ENCODE measurements around the gene CAMTA2. TPM values are rescaled to one million over a fixed set of nuclear protein-coding genes. Genes with fewer than 3 reads are reported as not detected.

Gene CAMTA2
- total RNA-seq, 2 experiments from 2014 or later = 91.5 to 99.0 TPM

DNA sequence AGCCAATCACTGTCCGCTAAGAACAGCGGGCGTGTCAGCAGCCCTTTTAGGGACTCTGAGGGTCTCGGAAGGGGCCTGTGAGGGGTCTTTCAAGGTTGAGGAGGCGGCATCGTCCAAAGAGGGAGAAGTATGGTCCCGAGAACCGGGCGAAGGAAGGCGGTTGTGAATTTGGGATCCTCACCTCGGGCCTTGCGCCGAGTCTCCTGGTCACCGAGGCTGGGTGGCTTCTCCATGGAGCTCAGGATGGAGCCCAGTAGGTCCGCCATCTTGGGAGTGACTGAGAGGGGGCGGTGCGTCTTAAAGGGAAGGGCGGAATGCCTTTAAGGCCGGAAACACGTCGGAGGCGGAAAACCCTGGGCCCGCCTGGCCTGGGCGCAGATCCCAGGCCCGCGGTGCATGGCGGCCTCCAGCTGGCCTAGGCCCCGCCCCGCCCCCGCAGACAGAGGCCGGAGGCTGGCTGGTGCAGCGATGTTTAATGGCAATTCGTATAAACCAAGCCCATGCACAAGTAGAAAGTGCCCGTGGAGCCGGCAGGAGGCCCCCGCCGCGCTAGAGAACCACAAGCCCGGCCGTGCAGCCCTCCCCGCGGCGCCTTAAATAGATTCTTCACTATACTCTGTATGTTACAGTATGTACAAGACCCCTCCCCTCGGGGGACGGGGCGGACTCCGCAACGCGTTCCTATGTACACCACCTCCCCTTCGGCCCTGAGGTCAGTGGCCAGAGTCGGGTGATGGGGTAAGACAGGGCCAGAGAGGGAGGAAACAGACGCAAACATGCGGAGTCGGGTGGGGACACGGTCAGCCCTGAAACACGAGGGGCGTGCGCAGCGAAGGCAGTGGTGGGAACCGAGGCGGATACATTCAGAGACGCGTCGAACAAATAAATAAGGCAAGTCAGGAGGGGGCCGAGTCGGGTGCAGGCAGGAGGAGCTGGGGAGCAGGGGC is 19.7 kb downstream of the CAMTA2 start, which contains the start of gene SPAG7:
SPAG7 (minus strand) TSS at position 279 of the 947 bp plus-strand sequence; CDS start at position 266, 13 bp downstream.
- intact Hi-C loops (cut with micrococcal nuclease) = loop anchor here (2.0 kb wide), 1 partner anchor 23 kb away; no protein-coding TSS in a partner anchor
- H3K9me3 Mint-ChIP-seq = peaks cover 2% of the 10 kb centered on the region
- H3K4me3 Mint-ChIP-seq = no peak within 1 kb of the TSS
- DNase-seq (peak; percentile 95), ATAC-seq (peak; percentile 63)
- TF ChIP-seq CTCF (IDR thresholded peaks at IDR 0.05) = no peak
- H3K4me1 Mint-ChIP-seq (ENCODE audit: low read depth) = peaks cover 35% of the 10 kb centered on the region
- H3K27ac Mint-ChIP-seq = no peak within 1 kb of the TSS
- no peaks in the 10 kb centered on the region for H3K27me3 Mint-ChIP-seq
- POLR2A ChIA-PET = interaction anchor here (1.0 to 15.1 kb wide), 19 partner anchors 10 to 792 kb away, joined by 3 to 627 read pairs (median 4); partner anchors contain the start of genes CAMTA2, ENO3, INCA1 and KIF1C
- CTCF ChIA-PET = interaction anchor here (0.6 to 3.6 kb wide), 16 partner anchors 11 to 181 kb away, joined by 3 to 30 read pairs (median 5); partner anchors contain the start of genes CHRNE, ENO3, RNF167 and SLC25A11
- peaks cover 28% of the 10 kb centered on the region for H3K36me3 Mint-ChIP-seq (ENCODE audit: low read depth)

GRCh38 chr17:4966844-4967538 is 20.5 kb downstream of the CAMTA2 start:
- Mint-ChIP-seq H3K4me3 (no peak overlapping the region), H3K9me3 (peaks cover 2% of the 10 kb centered on the region), H3K4me1 (ENCODE audit: low read depth) (peaks cover 35% of the 10 kb centered on the region), H3K27ac (no peak overlapping the region), H3K36me3 (ENCODE audit: low read depth) (peaks cover 23% of the 10 kb centered on the region), H3K27me3 (no peaks in the 10 kb centered on the region)
- intact Hi-C loops (cut with micrococcal nuclease) = loop anchor here (2.0 kb wide), 1 partner anchor 22 kb away; no protein-coding TSS in a partner anchor
- POLR2A ChIA-PET = interaction anchor here (1.0 to 15.1 kb wide), 14 partner anchors 8 to 791 kb away, joined by 3 to 627 read pairs (median 4); partner anchors contain the start of genes CAMTA2, ENO3, INCA1 and KIF1C
- CTCF ChIA-PET = interaction anchor here (0.7 to 2.3 kb wide), 13 partner anchors 10 to 181 kb away, joined by 3 to 11 read pairs (median 5); partner anchors contain the start of genes CHRNE, ENO3, RNF167 and SLC25A11
- ATAC-seq (peak; percentile 83), DNase-seq (peak; percentile 97)
- no peak for TF ChIP-seq CTCF (IDR thresholded peaks at IDR 0.05)

DNA sequence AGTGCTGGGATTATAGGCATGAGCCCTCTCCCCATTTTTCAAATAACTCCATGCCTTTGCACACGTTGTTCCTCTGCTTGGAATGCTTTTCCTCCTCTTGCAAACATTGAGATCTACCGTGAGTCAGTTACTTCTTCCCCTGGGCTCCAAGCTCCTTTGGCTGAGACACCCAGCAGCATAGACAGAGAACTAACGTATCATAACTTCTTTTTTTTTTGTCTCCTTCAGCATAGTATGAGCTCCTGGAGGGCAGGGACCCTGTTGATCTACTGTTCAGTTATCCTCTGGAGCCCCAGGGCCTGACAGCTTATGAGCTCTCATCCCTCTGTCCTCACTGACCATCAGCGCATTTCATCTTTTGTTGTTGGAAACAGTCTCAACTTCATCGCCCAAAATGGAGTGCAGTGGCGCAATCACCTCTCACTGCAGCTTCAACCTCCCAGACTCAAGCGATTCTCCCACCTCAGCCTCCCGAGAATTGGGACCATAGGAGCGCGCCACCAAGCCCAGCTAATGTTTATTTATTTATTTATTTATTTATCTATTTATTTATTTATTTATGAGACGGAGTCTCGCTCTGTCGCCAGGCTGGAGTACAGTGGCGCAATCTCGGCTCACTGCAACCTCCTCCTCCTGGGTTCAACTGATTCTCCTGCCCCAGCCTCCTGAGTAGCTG is 22.0 kb downstream of the CAMTA2 start:
- POLR2A ChIA-PET = interaction anchor here (0.6 to 15.1 kb wide), 7 partner anchors 9 to 56 kb away, joined by 3 to 627 read pairs (median 4); partner anchors contain the start of genes CAMTA2, ENO3, PFN1 and RNF167

More for the DNA sequence above, 22.0 kb downstream of the CAMTA2 start:
- Mint-ChIP-seq H3K27me3 (no peaks in the 10 kb centered on the region), H3K4me3 (peak overlapping the region; percentile 56), H3K4me1 (ENCODE audit: low read depth) (peaks cover 27% of the 10 kb centered on the region), H3K36me3 (ENCODE audit: low read depth) (peaks cover 12% of the 10 kb centered on the region), H3K27ac (peak overlapping the region; percentile 27), H3K9me3 (peaks cover 2% of the 10 kb centered on the region)
- DNase-seq = no peak
- ATAC-seq = no peak
- CTCF ChIA-PET = interaction anchor here (0.8 to 2.3 kb wide), 4 partner anchors 9 to 26 kb away, joined by 3 to 5 read pairs (median 4); partner anchors contain the start of gene SLC25A11
- intact Hi-C loops (cut with micrococcal nuclease) = no loop called here
- no peak for TF ChIP-seq CTCF (IDR thresholded peaks at IDR 0.05)
